Upper lobe of right lung (tissue), 1 donor: ENCODE results near the gene PLET1. TPM values are rescaled to one million over a fixed set of nuclear protein-coding genes. Genes with fewer than 3 reads are reported as not detected.

Experiments used
- total RNA-seq: library from RNA; stranded (reverse); fragmentation: NEBNext Ultra II Directional; extraction: Animal tissue kit (Norgen Biotek cat#: 25700); gene quantifications from one replicate; pipeline ENCODE4 v1.2.1, GENCODE V29; 2021
- donor health status: DM: no; HTN: yes; CAD: no; lungs with severe emphysema.

Gene PLET1
- total RNA-seq, 1 donor from 2014 or later = not detected

Other genes with a start within 250 kb of the PLET1 start
- gene DLAT, start 235.5 kb downstream of the PLET1 start, total RNA-seq = 29.2 TPM
- 1.3 TPM for gene PIH1D2, start 186.8 kb downstream of the PLET1 start, total RNA-seq
- 18.9 TPM for gene NKAPD1, start 186.6 kb downstream of the PLET1 start, total RNA-seq
- gene TIMM8B, start 174.1 kb downstream of the PLET1 start, total RNA-seq = 33.9 TPM
- gene SDHD, start 174.0 kb downstream of the PLET1 start, total RNA-seq = 90.1 TPM
- 49.9 TPM for gene IL18, start 96.8 kb downstream of the PLET1 start, total RNA-seq
- gene TEX12, start 93.5 kb downstream of the PLET1 start, total RNA-seq = not detected
- gene BCO2, start 85.3 kb downstream of the PLET1 start, total RNA-seq = 7.7 TPM
- 22.5 TPM for gene PTS, start 34.4 kb downstream of the PLET1 start, total RNA-seq